Epithelial cell of prostate (primary cell): ENCODE results near the gene GIPC1.
A peak's percentile ranks its signal among the peaks of the same experiment; 100 is the strongest.
"Not testable (repeated sequence)": the region's sequence is repeated elsewhere in the genome, so short reads cannot be mapped to it uniquely, and the experiment has no call there.

Experiments
- DNase-seq: peaks from one replicate; pipeline ENCODE4 v3.0.0-alpha.2; 2011; ENCODE audit warnings: low read depth, low spot score
- H3K27ac ChIP-seq: fragments of 450-650 bp; 2 replicates; pipeline ENCODE4 v1.5.1; 2017; ENCODE audit warnings: mild to moderate bottlenecking

The GIPC1 gene

DNA sequence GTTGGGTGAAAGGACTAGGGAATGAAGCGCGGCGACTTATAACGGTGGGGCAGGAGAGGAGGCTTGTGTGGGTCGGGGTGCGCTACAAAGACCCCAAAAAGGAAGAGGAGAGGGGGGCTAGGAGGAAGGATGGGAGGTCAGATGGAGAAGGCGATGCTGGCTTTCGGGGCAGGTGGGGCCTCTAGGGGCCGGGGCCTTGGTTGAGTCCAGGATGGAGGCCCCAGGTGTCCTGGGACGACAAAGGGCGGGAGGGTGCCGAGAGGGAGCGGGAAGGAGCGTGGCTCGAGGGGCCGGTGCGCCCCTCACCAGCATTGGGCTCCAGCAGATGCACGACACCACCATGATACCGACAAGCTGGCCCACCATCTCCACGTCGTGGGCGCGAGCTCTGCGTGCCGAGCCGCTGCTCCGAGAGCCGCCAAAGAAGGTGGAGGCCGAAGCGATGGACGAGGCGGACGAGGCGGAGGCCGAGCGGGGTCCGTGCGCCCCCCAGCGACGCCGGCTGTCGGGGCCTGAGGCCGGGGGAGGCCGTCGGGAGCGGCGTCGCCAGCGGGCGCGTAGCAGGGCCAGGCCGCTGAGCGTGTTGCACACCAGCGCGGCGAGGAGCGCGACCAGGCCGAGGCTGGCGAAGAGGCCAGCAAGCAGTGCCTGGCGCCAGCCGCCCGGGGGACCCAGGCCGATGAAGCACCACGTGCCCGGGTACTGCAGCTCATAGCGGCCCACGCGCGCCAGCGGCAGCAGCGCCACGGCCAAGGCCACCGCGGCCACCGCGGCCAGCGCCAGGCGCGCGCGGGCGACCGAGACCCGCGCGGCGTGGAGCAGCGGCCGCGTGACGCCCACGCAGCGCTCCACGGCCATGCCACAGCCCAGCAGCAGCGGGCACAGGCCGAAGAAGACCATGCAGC, 22.6 kb downstream of the GIPC1 start:
- no peak overlapping the region for H3K27ac ChIP-seq
- DNase-seq: no peak

DNA sequence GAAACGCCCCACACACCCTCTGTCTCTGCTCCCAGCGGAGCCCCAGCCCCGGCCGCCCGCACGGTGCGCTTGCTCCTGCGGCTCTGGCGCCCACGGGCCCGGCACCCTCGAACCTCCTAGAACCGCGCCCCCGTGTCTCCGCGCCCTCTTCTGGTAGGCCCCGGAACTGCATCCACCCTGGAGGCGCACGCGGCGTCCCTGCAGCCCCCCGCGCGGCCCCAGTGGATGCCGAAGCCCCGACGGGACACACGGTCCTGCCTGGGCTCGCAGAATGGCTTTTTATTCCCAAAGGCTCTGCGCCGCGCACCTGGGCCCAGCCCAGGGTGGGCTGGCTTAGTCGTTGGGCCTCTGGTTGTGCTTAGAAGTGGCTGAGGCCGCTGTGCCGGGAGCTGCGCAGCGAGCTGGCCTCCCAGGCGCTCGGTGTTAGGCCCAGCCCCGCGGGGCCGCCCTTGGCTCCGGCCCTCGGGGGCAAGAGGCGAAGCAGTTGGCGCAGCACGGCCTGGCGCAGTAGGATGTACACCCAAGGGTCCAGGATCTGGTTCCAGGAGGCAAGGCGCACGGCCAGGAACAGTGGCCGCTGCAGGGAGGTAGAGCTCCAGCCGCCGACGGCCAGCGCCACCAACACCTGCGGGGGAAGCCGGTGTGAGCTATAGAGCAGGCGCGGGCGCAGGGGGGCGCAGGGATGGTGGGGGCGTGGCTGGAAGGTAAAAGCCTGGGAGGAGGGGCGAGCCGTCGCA, 23.6 kb downstream of the GIPC1 start:
- no peak overlapping the region for H3K27ac ChIP-seq
- DNase-seq: no peak

DNA sequence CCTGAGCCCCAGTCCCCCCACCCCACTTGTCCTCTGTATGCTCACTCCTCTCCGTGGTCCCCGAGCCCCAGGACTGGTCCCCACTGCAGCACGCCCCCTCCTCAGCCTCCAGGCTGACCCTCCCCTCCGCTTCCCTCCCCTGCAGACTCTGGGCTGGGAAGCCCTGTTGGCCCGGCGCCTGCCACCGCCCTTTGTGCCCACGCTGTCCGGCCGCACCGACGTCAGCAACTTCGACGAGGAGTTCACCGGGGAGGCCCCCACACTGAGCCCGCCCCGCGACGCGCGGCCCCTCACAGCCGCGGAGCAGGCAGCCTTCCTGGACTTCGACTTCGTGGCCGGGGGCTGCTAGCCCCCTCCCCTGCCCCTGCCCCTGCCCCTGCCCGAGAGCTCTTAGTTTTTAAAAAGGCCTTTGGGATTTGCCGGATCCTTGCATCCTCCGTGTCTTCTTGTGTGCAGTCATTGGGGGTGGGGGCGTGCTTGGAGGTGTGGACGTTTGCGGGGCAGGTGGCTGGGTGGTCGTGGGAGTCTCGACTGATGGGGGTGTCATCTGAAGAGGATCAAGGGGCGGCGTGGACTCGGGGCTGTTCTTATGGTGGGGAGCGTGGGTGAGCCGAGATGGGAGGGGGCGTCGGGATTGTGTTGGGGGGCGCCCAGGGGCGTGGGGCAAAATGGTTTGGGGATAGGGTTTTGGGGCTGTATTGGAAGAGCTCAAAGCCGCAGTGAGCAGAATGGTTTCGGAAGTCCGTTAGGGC, 24.3 kb downstream of the GIPC1 start:
- DNase-seq: no peak
- no peak overlapping the region for H3K27ac ChIP-seq

DNA sequence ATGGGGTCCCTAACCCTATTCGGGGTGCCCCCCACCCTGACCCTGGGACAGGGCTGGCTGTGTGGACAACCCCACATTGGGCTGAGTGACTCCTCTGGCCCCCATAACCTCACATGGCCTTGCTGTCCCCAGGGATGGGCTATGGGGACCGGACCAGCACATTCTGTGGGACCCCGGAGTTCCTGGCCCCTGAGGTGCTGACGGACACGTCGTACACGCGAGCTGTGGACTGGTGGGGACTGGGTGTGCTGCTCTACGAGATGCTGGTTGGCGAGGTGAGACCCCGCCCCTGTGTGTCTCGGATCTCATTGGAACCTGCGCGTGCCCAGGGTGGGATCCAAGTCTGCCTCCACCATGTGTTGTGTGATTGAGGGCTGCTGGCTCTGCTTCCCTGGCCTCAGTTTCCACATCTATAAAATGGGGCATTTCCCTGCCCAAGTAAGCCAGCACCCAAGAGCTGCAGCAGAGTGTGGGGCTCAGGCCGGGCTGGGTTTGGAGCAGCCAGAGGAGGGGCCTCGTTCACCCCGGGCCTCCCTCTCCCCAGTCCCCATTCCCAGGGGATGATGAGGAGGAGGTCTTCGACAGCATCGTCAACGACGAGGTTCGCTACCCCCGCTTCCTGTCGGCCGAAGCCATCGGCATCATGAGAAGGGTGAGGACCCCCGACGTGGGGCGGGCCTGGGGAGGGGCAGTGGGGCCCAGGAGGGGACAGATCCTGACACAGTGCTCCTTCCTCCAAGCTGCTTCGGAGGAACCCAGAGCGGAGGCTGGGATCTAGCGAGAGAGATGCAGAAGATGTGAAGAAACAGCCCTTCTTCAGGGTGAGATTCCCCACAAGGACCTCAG, 25.7 kb downstream of the GIPC1 start:
- H3K27ac ChIP-seq: no peak overlapping the region
- no peak for DNase-seq

DNA sequence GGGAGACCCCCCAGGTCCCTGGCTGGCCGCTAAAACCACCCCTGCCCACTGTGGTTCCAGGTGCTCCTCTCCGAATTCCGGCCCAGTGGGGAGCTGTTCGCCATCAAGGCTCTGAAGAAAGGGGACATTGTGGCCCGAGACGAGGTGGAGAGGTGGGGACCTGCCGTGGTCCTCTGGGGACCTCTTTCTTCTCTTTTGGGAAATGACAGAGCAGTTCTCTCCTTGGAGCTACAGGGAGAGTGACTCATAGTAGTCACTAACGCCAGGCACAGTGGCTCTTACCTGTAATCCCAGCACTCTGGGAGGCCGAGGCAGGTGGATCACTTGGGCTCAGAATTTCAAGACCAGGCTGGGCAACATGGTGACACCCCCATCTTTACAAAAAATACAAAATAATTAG, 28.1 kb downstream of the GIPC1 start:
- no peak for DNase-seq
- no peak overlapping the region for H3K27ac ChIP-seq

DNA sequence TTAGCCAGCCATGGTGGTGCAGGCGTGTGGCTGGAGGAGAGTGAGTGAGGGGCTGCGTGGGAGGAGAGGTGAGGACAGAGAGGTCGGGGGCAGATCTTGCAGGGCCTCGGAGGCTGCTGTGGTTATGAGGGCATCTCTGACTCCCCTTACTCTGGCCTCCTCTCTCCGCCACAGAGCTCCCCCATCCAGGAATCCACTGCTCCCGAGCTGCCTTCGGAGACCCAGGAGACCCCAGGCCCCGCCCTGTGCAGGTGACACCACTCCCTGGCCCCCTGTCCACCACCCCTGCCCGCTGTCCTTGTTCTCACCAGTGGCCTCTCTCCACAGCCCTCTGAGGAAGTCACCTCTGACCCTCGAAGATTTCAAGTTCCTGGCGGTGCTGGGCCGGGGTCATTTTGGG, 28.5 kb downstream of the GIPC1 start:
- no peak for DNase-seq
- no peak overlapping the region for H3K27ac ChIP-seq

DNA sequence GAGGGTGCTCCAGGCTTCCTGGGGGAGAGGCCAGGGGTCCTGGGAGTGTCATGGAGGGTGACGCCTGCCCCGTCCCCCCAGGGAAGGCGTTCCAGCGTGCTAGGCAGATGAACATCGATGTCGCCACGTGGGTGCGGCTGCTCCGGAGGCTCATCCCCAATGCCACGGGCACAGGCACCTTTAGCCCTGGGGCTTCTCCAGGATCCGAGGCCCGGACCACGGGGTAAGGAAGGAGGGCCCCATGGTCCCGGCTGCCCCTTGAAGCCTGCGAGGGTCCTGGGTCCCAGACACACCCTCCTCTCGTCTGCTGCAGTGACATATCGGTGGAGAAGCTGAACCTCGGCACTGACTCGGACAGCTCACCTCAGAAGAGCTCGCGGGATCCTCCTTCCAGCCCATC, 32.2 kb downstream of the GIPC1 start:
- H3K27ac ChIP-seq: no peak overlapping the region
- no peak for DNase-seq

DNA sequence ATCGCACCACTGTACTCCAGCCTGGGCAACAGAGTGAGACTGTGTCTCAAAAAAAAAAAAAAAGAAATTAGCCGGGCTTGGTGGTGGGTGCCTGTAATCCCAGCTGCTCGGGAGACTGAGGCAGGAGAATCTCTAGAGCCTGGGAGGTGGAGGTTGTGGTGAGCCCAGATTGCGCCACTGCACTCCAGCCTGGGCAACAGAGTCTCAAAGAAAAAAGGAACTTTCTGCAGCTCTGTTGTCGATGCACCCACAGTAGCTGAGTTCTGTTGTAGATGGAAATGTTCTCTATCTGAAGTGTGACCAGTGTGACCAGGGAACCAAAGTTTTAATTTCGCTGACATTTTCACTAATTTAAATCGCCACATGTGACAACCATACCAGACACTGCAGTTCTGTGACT, 33.5 kb downstream of the GIPC1 start:
- not testable (repeated sequence) for DNase-seq, H3K27ac ChIP-seq

DNA sequence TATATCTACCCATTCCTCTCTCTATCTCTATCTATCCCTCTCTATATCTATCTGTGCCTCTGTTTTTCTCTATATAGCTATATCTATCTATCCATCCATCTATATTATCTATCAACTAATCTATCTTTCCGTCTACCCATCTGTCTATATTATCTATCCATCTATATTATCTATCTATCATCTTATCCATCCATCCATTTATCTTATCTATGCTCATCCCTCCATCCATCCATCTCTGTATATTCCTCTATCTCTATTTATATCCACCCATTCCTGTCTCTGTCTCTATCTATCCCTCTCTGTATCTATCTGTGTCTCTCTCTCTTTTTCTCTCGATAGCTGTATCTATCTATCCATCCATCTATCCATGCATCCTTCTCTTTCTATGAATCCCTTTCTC, 35.0 kb downstream of the GIPC1 start:
- no peak overlapping the region for H3K27ac ChIP-seq
- DNase-seq: no peak

DNA sequence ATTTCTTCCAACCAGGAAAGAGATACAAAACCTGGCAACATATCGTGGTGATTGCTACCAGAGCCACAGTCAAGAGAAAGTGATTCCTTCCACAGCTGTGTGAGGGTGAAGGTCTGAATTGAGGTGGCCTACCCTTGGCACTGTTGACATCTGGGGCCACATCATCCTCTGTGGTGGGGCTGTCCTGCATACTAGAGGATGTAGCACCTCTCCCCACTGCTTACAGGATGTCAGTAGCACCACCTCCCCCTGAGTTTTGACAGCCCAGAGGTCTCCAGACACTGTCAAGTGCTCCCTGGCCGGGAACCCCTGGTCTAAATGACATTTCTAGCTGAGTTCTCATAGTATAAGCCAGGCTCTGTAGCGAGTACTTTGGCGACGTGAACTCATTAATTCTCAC, 36.2 kb downstream of the GIPC1 start:
- no peak for DNase-seq
- H3K27ac ChIP-seq: no peak overlapping the region

DNA sequence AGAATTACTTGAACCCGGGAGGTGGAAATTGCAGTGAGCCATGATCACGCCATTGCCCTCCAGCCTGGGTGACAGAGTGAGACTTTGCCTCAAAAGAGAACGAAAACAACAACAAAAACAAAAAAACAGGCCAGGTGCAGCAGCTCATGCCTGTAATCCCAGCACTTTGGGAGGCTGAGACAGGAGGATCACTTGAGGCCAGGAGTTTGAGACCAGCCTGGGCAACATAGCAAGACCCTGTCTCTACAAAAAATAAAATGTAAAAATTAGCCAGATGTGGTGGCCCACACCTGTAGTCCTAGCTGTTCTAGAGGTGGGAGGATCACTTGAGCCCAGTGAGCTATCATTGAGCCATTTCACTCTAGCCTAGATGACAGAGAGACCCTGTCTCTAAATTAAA, 43.6 kb downstream of the GIPC1 start:
- not testable (repeated sequence) for H3K27ac ChIP-seq, DNase-seq

DNA sequence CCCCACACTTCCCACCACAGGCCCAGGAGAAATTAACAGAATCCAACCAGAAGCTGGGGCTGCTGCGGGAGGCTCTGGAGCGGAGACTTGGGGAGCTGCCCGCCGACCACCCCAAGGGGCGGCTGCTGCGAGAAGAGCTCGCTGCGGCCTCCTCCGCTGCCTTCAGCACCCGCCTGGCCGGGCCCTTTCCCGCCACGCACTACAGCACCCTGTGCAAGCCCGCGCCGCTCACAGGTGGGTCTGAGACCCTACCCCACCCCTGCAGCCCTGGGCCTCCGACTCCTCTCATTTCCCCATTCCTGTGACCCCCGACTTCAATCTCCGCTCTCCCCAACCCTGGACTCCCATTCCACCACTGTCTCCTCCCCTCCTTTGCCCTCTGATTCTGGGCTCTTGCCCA, 45.1 kb downstream of the GIPC1 start:
- DNase-seq: no peak
- H3K27ac ChIP-seq: no peak overlapping the region

DNA sequence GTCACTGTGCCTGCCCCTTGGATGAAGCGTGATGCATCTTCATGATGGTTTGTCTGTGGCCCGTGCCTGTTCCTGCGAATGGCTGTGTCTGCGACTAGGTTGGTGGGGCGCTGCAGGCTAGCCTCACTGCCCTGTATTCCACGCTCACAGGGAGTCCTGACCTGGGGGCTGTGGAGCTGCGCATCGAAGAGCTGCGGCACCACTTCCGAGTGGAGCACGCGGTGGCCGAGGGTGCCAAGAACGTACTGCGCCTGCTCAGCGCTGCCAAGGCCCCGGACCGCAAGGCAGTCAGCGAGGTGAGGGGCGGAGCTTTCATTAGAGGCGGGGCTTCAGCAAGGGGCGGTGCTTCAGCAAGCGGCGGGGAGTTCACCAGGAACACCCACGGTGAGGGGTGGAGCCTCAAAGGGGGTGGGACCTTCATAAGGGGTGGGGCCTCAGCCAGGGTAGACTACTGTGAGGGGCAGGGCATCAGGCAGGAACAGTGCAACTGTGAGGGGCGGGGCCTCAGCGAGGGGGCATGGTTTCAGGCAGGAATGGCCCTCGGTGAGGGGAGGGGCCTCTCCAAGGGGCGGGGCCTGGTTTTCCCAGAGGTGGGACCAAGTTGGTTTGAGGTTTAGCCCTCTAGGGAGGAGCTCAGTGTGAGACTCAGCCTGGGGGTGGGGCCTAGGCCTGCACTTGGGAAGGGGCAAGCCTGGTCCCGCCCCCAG, 45.6 kb downstream of the GIPC1 start:
- H3K27ac ChIP-seq: no peak overlapping the region
- DNase-seq: no peak

DNA sequence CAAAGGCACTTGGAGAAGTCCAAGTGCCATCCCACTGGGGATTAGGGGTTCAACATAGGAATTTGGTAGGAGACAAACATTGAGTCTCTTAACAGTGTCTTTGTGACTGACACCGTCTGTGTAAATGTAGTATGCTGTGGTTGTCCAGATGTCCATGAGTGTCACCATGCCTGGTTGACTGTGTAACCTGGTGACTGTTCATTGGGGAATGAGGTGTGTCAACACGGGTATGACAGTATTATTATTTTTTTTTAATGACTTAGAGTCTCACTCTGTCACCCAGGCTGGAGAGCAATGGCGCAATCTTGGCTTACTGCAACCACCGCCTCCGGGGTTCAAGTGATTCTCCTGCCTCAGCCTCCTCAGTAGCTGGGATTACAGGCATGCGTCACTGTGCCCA, 46.6 kb downstream of the GIPC1 start:
- peak overlapping the region; percentile 57 for H3K27ac ChIP-seq
- DNase-seq: peak; percentile 26

DNA sequence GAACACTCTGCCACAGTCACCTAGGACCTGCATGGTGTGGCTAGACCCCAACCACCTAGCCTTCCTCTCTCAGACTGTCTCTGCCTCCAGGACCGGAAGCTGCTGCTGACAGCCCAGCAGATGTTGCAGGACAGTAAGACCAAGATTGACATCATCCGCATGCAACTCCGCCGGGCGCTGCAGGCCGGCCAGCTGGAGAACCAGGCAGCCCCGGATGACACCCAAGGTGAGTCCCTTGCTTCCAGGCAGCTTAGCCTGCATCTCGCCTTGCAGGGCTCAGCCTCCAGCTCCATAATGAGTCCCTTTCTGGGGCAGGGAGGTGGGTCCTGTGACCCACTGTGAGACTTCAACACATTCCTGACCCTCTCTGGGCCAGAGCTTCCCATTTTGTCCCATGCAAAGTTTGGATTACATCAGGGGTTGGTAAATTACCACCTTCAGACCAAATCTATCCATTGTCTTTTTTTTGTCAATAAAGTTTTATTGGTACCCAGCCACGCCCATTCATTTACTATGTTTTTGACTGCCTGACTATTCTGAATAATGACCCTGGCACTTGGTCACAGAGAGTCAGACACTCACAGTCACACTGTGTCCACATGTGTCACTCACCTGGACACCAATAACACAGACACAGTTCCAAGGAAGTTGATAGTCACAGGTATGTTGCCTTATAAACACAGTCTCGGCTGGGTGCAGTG, 49.4 kb downstream of the GIPC1 start:
- DNase-seq: no peak
- H3K27ac ChIP-seq: no peak overlapping the region

DNA sequence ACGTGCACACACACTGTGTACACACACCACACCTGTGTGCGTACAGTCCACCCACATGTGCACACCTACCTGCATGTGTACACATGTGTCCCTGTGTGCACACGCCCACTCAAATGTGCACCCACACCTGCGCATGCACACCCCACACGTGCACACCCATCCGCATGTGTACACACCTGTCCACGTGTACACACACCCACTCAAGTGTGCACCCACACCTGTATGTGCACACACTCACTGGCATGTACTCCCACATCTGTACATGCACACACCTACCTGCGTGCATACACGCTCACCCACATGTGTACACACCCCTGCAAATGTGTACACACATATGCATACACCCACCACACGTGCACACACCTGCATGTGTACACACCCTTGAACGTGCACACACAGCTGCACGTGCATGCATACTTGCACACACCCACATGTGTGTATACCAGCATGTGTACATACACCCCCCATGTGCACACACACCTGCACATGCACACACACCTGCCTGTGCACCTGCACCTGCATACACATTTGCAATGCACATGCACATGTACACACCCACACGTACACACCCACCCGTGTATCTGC, 52.2 kb downstream of the GIPC1 start:
- H3K27ac ChIP-seq: no peak overlapping the region
- no peak for DNase-seq

DNA sequence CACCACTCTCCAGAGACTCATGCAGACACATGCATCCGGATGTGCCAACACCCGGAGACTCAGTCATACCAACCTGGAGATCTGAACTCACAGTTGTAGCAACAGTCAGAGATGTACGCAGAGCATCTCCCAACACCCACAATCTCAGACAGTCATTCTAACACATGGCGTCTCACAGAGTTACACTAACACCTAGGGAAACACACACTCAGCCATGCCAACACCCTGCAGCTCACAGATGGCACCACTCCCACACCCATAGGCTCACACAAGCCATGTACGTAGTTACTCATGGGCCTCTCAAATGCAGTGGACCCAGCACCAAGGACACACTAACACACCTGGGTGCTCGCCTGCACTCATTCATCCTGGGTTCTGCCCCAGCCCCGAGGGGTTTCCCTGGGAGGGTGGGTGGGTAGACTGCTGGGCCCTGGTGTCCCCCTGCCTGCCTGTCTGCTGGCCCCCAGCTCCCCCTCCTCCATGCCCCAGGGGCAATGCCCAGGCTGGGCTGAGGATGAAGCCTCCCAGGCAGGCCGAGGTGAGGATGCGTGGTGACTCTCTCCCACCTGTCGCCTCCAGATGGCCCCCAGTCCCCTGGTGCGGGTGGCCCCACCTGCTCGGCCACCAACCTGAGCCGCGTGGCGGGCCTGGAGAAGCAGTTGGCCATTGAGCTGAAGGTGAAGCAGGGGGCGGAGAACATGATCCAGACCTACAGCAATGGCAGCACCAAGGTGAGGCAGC, 52.9 kb downstream of the GIPC1 start:
- H3K27ac ChIP-seq: no peak overlapping the region
- no peak for DNase-seq
